ENCODE measurements around the gene RAB31.
"Not testable (repeated sequence)": the region's sequence is repeated elsewhere in the genome, so short reads cannot be mapped to it uniquely, and the experiment has no call there.

The RAB31 gene

DNA sequence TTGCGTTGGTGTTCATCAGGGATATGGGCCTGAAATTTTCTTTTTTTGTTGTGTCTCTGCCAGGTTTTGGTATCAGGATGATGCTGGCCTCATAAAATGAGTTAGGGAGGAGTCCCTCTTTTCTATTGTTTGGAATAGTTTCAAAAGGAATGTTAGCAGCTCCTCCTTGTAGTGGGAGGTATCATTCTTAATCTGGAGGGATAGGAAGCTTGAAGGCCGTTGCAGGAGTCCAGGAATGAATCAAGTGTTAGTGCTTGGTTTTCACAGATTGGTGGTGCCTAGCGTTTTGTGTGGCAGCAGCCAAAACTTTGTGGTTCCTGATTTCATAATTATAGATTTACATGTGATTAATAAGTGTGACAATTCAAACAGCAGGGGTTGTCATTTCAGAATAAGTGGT lies 62.0 kb downstream of the RAB31 start:
- not testable (repeated sequence) for H3K4me3 ChIP-seq (ENCODE audit: low read length); H3K27ac ChIP-seq (ENCODE audit: low read length); H3K9me3 ChIP-seq (ENCODE audit: insufficient read depth, low read depth, low read length); H3K27me3 ChIP-seq (ENCODE audit: insufficient read depth, low read length); H3K9ac ChIP-seq (ENCODE audit: low read depth, low read length); H3K36me3 ChIP-seq (ENCODE audit: insufficient read depth, low read depth, low read length)
- peaks cover 12% of the 10 kb centered on the region; the same call in 1 of the 2 replicates for H3K4me1 ChIP-seq (ENCODE audit: insufficient read depth, low read length)

DNA sequence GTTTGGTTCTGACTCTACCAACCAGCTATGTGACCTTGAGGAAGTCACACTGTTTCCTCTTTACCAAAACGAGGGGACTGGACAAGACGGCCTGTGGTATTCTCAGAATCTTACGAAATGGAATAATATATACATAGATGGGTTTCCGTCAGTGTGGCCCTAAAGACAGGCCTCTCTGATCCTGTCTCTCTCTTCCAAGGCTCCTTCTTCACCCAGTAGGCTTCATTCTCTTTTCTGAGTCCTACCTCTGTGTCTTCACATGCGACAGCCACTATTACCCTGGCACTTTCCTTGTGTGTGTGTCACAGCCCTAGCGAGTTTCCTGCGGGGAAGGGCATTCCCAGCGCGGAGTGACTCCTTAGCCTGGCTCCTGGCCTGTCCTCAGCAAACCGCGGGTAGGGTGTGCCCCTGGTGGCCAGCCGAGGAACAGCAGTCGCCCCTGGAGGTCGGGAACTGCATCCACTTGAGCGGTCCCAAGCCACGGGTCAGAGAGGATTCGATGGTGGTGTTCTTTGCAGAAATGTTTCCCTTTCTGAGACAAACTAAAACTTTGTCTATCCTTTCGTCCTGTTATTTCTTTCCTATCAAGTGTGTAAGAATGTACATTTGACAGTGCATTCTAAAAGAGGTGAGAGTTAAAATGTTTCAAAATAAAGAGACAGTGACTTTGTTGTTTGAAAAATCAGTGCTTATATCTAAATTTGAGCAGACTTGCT lies 63.3 kb downstream of the RAB31 start:
- H3K4me1 ChIP-seq (ENCODE audit: insufficient read depth, low read length) = peaks cover 12% of the 10 kb centered on the region; the same call in 1 of the 2 replicates
- no peak overlapping the region for H3K27ac ChIP-seq (ENCODE audit: low read length)
- H3K4me3 ChIP-seq (ENCODE audit: low read length) = no peak overlapping the region
- no peaks in the 10 kb centered on the region for H3K36me3 ChIP-seq (ENCODE audit: insufficient read depth, low read depth, low read length)
- no peak overlapping the region for H3K9ac ChIP-seq (ENCODE audit: low read depth, low read length)
- no peaks in the 10 kb centered on the region for H3K27me3 ChIP-seq (ENCODE audit: insufficient read depth, low read length)
- no peaks in the 10 kb centered on the region for H3K9me3 ChIP-seq (ENCODE audit: insufficient read depth, low read depth, low read length)

DNA sequence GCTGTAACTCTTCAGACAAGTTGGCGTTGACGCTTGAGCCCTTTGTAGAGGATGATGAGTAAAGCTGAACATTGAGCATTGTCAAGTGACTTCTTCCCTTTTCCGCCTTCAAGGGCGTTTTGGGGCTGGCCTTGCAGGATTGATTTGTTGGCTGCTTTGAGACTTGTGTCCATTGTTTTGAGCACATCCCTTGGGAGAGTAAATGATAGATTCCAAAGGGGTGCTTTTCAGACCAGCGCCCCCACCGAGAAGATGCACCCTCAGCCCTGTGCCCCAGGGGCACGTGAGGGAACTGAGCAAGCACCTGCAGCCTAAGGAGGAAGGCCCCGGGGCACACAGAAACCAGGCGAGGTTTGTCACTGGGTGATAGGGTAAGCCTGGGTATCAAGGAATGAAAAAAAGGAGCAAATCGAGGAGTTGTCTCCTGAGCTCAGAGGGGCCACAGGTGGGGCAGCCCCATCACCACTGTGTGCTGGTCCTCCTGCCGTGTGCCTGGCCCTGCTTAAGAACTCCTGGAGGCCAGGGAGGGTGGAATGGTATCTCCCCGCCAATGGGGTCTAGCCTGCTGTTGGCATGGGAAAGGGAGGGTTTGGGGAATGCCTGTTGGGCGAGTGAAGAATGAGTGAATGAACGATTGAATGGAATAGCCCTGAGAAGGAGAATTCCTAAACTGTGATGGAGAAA lies 64.0 kb downstream of the RAB31 start:
- Histone ChIP-seq H3K36me3 (ENCODE audit: insufficient read depth, low read depth, low read length) (no peaks in the 10 kb centered on the region), H3K9ac (ENCODE audit: low read depth, low read length) (no peak overlapping the region), H3K27ac (ENCODE audit: low read length) (no peak overlapping the region), H3K9me3 (ENCODE audit: insufficient read depth, low read depth, low read length) (no peaks in the 10 kb centered on the region), H3K4me1 (ENCODE audit: insufficient read depth, low read length) (peaks cover 12% of the 10 kb centered on the region; the same call in 1 of the 2 replicates), H3K4me3 (ENCODE audit: low read length) (no peak overlapping the region), H3K27me3 (ENCODE audit: insufficient read depth, low read length) (no peaks in the 10 kb centered on the region)

DNA sequence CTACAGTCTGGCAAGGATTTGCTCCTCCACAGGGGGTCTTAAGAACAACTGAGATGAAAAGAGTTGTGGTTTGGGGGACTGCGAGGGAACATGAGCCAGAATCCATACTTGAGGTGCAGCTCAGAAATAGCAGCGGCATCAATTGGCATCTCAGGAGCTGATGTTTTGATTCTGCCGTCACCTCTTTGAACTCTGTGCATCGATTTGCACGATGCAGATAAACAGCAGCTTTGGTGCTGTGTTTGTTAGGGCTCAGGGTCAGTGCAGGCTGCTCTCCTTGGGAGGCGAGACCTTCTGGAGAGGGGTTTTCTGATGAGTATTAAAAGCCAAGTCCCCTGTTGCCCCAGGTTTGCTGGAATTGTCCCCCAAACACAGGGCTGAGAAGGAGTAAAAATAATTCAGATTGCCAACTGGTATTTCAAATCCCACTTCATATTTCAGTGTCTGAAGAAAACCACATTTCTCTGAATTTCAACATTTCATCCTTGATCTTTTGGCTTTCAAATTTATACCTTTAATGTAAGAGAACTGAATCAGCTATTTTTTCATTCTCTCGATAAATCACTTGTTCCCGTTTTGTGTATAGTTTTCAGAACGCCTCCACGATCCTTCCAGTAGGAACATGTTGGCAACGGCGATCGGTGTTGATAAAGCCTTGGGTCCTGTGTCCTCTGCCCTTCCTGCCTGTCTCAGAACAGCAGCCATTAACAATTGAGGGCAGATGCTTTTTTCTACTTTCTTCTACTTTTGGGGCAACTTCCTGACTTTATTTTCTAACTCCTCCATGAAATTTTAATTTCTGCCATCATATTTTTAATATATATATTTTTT lies 65.0 kb downstream of the RAB31 start:
- Histone ChIP-seq H3K27ac (ENCODE audit: low read length) (no peak overlapping the region), H3K36me3 (ENCODE audit: insufficient read depth, low read depth, low read length) (no peaks in the 10 kb centered on the region), H3K9ac (ENCODE audit: low read depth, low read length) (no peak overlapping the region), H3K9me3 (ENCODE audit: insufficient read depth, low read depth, low read length) (no peaks in the 10 kb centered on the region), H3K4me1 (ENCODE audit: insufficient read depth, low read length) (peaks cover 12% of the 10 kb centered on the region; the same call in 1 of the 2 replicates), H3K4me3 (ENCODE audit: low read length) (no peak overlapping the region), H3K27me3 (ENCODE audit: insufficient read depth, low read length) (no peaks in the 10 kb centered on the region)

DNA sequence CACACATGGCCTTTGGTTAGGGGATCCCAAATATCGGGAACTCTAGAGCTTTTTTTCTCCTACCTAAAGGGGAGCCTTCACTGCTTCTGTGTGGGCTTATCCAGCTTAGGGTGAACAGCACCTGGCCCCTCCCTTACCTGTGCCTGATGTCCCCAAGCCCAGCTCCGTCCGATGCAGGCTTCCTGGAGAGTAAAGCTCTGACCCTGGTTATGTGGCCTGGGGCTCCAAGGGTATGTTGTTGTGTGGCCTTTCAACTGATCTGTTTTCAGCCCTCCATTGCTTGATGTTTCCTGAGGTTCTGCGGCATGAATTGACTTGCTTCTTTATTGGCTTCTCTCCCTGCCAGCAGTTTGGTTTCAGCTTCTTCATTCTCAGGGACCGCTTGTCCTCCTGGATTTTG lies 66.0 kb downstream of the RAB31 start:
- H3K9ac ChIP-seq (ENCODE audit: low read depth, low read length) = no peak overlapping the region
- no peaks in the 10 kb centered on the region for H3K36me3 ChIP-seq (ENCODE audit: insufficient read depth, low read depth, low read length)
- H3K9me3 ChIP-seq (ENCODE audit: insufficient read depth, low read depth, low read length) = no peaks in the 10 kb centered on the region
- H3K27ac ChIP-seq (ENCODE audit: low read length) = no peak overlapping the region
- peaks cover 12% of the 10 kb centered on the region; the same call in 1 of the 2 replicates for H3K4me1 ChIP-seq (ENCODE audit: insufficient read depth, low read length)
- no peaks in the 10 kb centered on the region for H3K27me3 ChIP-seq (ENCODE audit: insufficient read depth, low read length)
- no peak overlapping the region for H3K4me3 ChIP-seq (ENCODE audit: low read length)

DNA sequence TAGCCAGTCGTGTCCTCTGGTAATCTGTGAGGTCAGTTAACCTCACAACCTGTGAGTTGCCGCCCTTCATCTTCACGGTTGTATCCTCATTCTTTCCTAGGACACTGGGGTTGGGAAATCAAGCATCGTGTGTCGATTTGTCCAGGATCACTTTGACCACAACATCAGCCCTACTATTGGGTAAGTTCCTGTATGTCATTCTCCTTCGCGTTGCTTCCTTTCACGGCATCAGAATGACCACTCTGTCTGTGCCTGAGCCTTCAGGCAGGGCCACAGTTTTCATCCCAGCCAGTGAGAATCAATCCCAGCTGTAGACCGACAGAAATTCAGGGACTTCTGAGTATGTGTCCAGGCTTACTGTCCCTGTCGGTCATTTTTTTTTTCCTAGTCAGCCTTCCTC lies 67.1 kb downstream of the RAB31 start:
- Histone ChIP-seq H3K27me3 (ENCODE audit: insufficient read depth, low read length) (no peaks in the 10 kb centered on the region), H3K36me3 (ENCODE audit: insufficient read depth, low read depth, low read length) (no peaks in the 10 kb centered on the region), H3K9me3 (ENCODE audit: insufficient read depth, low read depth, low read length) (no peaks in the 10 kb centered on the region), H3K9ac (ENCODE audit: low read depth, low read length) (no peak overlapping the region), H3K4me3 (ENCODE audit: low read length) (no peak overlapping the region), H3K27ac (ENCODE audit: low read length) (no peak overlapping the region), H3K4me1 (ENCODE audit: insufficient read depth, low read length) (0 out of 2 replicates have a peak, but pooled peaks cover 6% of the 10 kb centered on the region)

DNA sequence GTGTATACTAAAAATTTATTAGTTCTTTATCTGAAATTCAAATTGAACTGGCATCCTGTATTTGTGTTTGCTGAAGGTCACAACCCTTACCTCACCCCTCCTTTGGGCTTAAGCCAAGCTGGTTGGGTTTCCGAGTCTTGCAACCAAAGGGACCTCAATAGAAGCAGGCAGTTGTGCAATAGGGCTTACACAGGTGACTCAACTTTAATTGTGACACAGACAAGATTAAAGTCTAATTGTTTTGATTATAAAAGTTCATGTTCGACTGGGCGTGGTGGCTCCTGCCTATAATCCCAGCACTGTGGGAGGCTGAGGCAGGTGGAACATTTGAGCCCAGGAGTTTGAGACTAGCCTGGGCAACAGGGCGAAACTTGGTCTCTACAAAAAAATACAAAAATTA lies 71.5 kb downstream of the RAB31 start:
- no peak overlapping the region for H3K4me3 ChIP-seq (ENCODE audit: low read length)
- no peaks in the 10 kb centered on the region for H3K36me3 ChIP-seq (ENCODE audit: insufficient read depth, low read depth, low read length)
- no peaks in the 10 kb centered on the region for H3K27me3 ChIP-seq (ENCODE audit: insufficient read depth, low read length)
- H3K9ac ChIP-seq (ENCODE audit: low read depth, low read length) = no peak overlapping the region
- no peaks in the 10 kb centered on the region; the same call in 1 of the 2 replicates for H3K4me1 ChIP-seq (ENCODE audit: insufficient read depth, low read length)
- H3K27ac ChIP-seq (ENCODE audit: low read length) = no peak overlapping the region
- no peaks in the 10 kb centered on the region for H3K9me3 ChIP-seq (ENCODE audit: insufficient read depth, low read depth, low read length)

DNA sequence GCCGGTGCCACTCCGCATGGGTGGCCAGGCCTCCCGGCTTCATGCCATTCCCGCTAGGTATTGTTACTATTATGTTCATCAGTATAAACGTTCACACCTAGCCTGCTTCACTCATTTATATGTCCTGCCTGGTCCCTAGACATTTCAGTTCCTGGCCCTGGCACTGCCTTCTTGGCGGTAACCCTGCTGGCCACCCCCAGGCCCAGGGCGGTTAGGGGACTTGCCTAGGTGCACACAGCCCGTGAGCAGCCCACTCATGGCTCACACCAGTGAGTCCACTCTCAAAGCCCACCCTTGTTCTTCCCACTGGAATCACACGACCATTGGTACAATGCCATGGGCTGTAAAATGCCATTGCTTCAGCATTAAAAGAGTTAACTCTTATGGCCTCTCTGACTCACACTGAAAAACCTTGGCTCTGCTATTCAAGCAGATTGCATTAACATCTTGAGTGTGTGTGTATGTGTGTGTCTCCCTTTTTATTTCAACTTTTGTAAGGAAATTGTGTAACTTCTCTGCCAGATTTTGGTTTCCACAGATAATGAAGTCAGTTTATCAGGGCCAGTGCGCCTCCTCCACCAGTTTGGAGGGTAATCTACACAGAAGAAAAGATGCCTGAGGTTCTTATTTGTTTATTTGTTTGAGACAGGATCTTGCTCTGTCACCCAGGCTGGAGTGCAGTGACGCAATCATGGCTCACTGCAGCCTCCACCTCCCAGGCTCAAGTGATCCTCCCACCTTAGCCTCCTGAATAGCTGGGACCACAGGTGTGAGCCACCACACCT lies 74.2 kb downstream of the RAB31 start:
- Histone ChIP-seq H3K36me3 (ENCODE audit: insufficient read depth, low read depth, low read length) (no peaks in the 10 kb centered on the region), H3K27me3 (ENCODE audit: insufficient read depth, low read length) (no peaks in the 10 kb centered on the region), H3K4me1 (ENCODE audit: insufficient read depth, low read length) (no peaks in the 10 kb centered on the region; the same call in 1 of the 2 replicates), H3K4me3 (ENCODE audit: low read length) (no peak overlapping the region), H3K9ac (ENCODE audit: low read depth, low read length) (no peak overlapping the region), H3K27ac (ENCODE audit: low read length) (no peak overlapping the region), H3K9me3 (ENCODE audit: insufficient read depth, low read depth, low read length) (no peaks in the 10 kb centered on the region)

DNA sequence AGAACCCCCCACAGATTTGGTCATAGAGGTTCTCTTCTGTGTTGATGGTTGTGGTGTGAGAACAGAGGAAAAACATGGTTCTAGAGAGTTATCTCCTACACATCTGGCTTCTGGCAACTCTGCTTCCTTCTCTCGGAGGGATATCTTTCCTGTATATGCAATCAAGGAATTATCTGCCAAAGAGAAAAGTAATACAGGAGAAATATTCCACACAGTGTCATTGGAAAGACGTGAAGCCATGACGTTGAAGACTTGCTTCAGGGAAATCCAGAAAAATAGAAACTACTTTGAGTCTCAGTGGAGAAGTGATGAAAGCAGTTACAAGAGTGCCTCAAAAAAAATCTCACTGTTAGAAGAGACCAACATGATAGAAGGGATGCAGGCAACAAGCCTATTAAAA lies 78.5 kb downstream of the RAB31 start:
- no peaks in the 10 kb centered on the region; the same call in 1 of the 2 replicates for H3K4me1 ChIP-seq (ENCODE audit: insufficient read depth, low read length)
- no peak overlapping the region for H3K4me3 ChIP-seq (ENCODE audit: low read length)
- H3K9me3 ChIP-seq (ENCODE audit: insufficient read depth, low read depth, low read length) = no peaks in the 10 kb centered on the region
- H3K27ac ChIP-seq (ENCODE audit: low read length) = no peak overlapping the region
- H3K27me3 ChIP-seq (ENCODE audit: insufficient read depth, low read length) = no peaks in the 10 kb centered on the region
- H3K9ac ChIP-seq (ENCODE audit: low read depth, low read length) = no peak overlapping the region
- H3K36me3 ChIP-seq (ENCODE audit: insufficient read depth, low read depth, low read length) = no peaks in the 10 kb centered on the region

DNA sequence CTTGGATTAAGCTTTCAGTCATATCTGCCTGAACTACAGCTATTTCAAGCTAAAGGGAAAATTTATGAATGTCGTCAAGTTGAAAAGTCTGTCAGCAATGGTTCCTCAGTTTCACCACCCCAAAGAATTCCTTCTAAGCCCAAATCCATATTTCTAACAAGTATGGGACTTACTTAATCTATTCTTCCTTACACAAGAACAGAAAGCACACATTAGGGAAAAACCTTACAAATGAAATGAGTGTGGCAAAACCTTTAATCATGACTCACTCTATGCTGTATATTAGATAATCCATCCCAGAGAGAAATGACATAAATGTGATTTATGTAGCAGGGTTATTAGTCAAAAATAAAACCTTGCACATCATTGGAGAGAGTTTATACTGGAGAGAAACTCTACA lies 78.9 kb downstream of the RAB31 start:
- Histone ChIP-seq H3K27ac (ENCODE audit: low read length) (no peak overlapping the region), H3K4me3 (ENCODE audit: low read length) (no peak overlapping the region), H3K9me3 (ENCODE audit: insufficient read depth, low read depth, low read length) (no peaks in the 10 kb centered on the region), H3K9ac (ENCODE audit: low read depth, low read length) (no peak overlapping the region), H3K27me3 (ENCODE audit: insufficient read depth, low read length) (no peaks in the 10 kb centered on the region), H3K4me1 (ENCODE audit: insufficient read depth, low read length) (no peaks in the 10 kb centered on the region; the same call in 1 of the 2 replicates), H3K36me3 (ENCODE audit: insufficient read depth, low read depth, low read length) (no peaks in the 10 kb centered on the region)

DNA sequence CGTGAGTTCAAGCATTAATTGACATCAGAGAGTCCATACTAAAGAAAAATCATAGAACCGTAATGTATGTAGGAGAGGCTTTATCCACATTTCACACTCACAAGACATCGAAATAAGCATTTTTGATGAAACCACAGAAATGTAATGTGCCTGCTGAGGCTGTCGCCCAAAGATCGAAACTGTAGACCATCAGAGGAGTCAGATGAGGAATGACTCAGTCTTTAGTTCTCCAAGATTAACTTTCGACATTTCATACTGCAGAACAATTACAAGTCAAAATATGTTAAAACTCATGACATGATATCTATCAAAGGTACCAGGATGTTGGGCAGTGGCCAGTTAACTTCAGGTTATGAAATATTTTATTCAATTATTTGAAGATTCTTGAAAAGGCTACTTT lies 79.6 kb downstream of the RAB31 start:
- no peak overlapping the region for H3K9ac ChIP-seq (ENCODE audit: low read depth, low read length)
- no peaks in the 10 kb centered on the region for H3K9me3 ChIP-seq (ENCODE audit: insufficient read depth, low read depth, low read length)
- no peaks in the 10 kb centered on the region for H3K27me3 ChIP-seq (ENCODE audit: insufficient read depth, low read length)
- H3K27ac ChIP-seq (ENCODE audit: low read length) = no peak overlapping the region
- no peaks in the 10 kb centered on the region for H3K4me1 ChIP-seq (ENCODE audit: insufficient read depth, low read length)
- H3K36me3 ChIP-seq (ENCODE audit: insufficient read depth, low read depth, low read length) = no peaks in the 10 kb centered on the region
- H3K4me3 ChIP-seq (ENCODE audit: low read length) = no peak overlapping the region
